GM21529 (cell line): Measurements from ENCODE around the gene MT1HL1.
"Not testable (repeated sequence)": the region's sequence is repeated elsewhere in the genome, so short reads cannot be mapped to it uniquely, and the experiment has no call there.

Experiments used
- ATAC-seq: cut with Tn5 transposase; IDR thresholded peaks from one replicate; pipeline ENCODE4 v1.9.1; 2021; ENCODE audit not compliant: unreplicated experiment

Gene MT1HL1

DNA sequence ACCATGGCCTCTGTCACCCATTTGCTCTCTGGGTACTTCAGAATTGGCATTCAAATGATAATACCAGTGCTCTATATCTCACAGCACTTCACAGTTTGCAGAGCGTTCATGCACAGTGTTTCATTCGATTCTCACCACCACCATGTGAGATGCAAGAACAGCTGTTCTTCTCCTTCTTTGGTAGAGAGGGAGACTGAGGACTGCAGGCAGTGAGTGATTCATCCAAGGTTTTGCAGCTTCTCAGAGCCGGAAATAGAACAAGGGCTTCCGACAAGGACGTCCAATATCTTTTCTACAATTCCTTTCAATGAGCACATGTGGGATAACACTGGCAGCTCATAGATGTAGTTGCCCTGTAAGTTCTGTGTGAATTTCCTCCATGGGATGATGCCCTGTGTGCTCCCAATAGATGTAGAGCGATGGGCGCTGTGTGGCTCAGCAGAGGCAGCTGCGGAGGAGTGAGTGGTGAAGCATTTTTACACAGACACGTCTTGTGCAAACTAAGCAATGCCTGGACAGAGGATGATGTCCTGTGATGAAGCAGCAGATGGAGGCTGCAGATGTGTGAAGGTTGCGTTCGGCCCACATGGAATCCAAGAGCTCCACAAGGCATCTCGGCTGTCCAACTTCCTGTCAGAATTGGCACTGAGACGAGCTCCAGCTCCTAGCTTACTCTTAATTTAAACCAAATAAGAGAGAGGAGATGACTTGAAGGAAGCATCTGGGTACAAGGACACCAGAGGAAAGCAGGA is 24.9 kb downstream of the MT1HL1 start:
- no peak for ATAC-seq

DNA sequence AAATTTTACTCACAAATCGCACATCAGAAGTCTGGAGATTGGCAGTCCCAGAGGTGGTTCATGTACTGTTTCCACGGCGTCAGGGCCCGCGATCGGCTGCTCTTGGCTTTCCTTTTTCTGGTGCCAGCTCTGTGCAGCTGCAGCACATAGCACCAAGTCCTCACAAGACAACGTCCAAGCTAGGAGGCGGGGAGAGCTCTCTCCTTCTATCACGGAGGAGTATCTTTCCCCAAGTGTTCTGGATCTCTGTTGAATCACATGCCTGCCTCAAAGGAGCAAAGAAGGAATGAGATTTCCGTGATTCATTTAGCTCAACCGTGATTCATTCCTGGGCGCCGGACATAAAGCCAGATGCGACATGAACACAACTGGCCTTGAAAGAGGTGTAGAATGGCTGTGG is 25.5 kb downstream of the MT1HL1 start:
- no peak for ATAC-seq

GRCh38 chr1:236975461-236975860 is 28.8 kb downstream of the MT1HL1 start:
- no peak for ATAC-seq

- ATAC-seq: not testable (repeated sequence)
Observed at GRCh38 chr1:236974025-236974424, 30.2 kb downstream of the MT1HL1 start.

GRCh38 chr1:236966636-236967035 is 37.6 kb downstream of the MT1HL1 start:
- no peak for ATAC-seq

DNA sequence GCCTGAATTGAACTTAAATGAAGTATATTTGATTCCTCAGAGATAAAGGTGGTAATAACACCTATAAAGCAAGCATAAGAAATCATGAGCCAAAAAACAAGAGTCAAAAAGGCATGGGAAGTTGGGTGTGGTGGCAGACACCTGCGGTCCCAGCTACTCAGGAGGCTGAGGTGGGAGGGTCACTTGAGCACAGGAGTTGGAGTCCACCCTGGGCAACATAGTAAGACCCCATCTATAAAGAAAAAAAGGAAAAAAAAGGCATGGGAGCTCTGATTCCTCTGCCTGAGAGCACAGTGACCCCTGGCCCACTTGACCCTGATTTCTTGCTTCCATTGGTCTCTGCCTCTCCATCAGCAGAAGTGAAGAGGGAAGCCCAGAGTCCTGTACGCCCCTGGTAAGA is 40.3 kb downstream of the MT1HL1 start:
- no peak for ATAC-seq

- no peak for ATAC-seq
Observed at GRCh38 chr1:236959112-236959511, 45.1 kb downstream of the MT1HL1 start.

DNA sequence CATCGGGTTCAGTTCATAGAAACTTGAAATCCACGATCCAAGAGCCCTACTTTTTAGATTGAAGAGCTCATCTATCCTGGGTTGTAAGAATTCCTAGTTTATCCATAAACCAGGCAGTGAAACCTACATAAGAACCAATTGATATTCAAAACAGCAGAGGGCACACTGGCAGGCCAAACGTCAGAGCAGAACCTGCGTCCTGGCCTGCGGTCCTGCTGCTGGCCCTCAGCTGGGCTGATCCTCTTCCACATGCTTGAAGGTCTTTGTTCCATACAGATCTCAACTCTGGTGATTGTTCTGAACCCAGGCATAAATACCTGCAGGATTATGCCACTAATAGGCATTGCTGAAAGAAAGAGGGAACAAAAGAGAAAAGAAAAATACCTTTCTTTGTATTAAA is 47.0 kb downstream of the MT1HL1 start:
- ATAC-seq: no peak
